Cerebellar nuclear complex (tissue), 1 donor: ENCODE results near the gene IREB2.
A peak's percentile ranks its signal among the peaks of the same experiment; 100 is the strongest.
"Not testable (repeated sequence)": the region's sequence is repeated elsewhere in the genome, so short reads cannot be mapped to it uniquely, and the experiment has no call there.

Source experiments
- DNase-seq, 2 experiments: peaks; one replicate each; lab custom pipeline; 2025; lab: John Stamatoyannopoulos, UW

Gene IREB2

GRCh38 chr15:78437762-78438618, at the start of gene IREB2:
Gene IREB2, plus strand, starts transcription at chr15:78438216. Its CDS starts 122 bp downstream, at chr15:78438338.
- DNase-seq: peak; percentile 96 to 97

DNA sequence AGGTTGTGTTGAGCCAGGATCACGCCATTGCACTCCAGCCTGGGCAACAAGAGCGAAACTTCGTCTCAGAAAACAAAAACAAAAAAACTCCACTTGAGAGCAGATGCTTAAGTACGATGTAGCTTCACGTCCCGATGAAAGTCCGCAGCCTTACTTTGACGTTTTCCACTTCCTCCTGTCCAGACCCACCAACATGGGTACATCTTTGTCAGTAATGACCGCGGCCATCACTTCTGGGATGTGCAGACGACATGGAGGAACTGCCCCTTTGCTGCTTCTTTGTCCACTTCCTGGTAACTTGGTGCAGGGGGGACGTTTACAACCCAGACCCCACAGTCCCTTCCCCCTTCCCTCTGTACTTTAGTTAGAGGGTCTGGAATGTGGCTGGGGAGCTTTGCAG, 49.2 kb upstream of the IREB2 start:
- DNase-seq: no peak

- no peak for DNase-seq
These were observed 48.7 kb upstream of the IREB2 start for GRCh38 chr15:78389322-78389721.

GRCh38 chr15:78389738-78390137, 48.3 kb upstream of the IREB2 start:
- no peak for DNase-seq

- DNase-seq: no peak
These were observed 47.8 kb upstream of the IREB2 start for GRCh38 chr15:78390242-78390641.

DNA sequence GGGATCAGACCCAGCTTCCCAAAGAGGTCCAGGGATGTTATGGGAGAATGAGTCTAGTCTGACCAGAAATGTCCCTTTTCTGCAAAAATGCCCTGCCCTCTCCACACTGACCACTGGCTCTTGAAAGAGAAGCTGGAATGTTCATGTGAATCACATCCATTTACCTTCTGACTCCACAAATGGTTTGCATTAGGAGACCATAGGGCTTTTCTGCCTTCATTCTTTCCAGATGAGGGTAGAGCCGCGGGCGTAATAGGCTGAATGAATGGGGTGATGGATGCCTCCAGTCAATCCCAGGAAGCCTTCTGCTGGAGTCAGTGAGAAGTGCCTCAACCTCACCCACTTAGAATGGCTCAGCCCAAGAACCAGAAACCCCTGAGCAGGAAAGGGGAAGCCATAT, 47.2 kb upstream of the IREB2 start:
- DNase-seq: no peak

- no peak for DNase-seq
These were observed 46.2 kb upstream of the IREB2 start for GRCh38 chr15:78391781-78392180.

GRCh38 chr15:78392430-78392829, 45.6 kb upstream of the IREB2 start:
- no peak for DNase-seq

GRCh38 chr15:78393137-78393536, 44.9 kb upstream of the IREB2 start:
- no peak for DNase-seq

DNA sequence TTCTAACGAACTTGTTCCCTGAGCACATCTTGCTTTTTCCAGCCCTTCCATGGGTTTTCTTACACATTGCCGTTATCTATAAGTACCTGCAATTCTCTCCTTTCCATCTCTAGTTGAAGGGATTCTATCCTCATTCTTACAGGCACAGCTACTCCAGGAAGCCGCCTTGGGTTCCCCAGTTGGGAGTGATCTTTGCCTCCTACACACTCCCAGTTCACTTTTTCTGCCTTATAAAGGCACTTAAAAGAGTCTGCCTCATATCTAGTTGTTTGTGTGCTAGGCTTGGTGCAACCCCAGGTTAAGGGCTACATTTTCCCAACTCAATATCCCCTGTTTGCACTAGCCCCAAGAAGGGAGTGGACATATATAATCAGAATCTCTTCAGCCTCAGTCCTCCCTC, 44.0 kb upstream of the IREB2 start:
- DNase-seq: no peak

DNA sequence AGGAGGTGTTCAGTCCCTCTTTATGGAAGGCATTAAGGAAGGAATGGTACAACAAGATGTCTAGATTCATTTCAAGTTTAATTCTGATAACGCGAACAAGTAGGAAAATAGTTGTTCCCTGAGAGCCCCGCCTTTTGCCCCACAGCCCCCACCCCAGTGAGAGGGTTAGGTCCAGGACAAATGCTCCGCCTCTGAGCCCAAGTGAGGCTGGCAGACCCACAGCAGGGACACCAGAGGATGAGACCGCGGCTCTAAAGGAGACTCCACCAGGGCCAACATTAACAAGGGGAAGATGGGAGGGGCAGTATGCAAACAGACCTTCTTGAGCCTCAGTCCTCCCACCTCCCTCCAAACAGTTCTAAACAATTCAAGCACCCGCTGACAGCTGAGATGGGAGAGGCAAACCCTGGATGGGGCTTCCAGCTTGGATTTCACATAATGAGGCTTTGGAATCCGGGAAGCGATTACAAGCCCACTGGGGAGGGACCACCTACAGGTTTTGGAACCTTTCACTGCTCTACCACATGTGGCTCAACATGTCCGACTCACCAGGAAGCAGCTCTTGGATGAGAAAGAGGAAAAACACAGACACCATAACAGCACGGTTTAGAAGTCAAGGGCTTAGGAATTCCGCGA, 42.9 kb upstream of the IREB2 start:
- DNase-seq: no peak

DNA sequence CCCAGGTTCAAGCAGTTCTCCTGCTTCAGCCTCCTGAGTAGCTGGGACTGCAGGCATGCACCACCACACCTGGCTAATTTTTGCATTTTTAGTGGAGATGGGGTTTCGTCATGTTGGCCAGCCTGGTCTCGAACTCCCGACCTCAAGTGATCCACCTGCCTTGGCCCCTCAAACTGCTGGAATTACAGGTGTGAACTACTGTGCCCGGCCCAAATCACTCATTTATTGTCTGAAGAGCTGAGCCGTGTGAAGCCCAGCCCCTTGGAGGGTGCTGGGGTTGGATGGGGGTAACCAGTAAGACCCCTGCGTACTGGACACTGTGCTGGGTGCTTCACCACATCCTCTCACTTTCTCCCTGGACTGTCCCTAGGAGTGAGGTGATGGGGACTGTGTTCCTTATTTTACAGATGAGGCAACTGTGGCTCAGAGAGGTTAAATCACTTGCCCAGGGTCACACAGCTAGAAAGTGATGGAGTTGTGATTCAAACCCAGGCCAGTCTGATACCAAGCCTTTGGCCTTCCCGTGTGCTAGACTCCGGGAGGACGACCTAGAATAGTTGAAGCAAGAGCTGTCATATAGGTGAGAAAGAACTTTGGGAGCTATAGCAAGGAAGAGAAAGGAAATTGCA, 41.7 kb upstream of the IREB2 start:
- DNase-seq: no peak

- no peak for DNase-seq
These were observed 41.0 kb upstream of the IREB2 start for GRCh38 chr15:78396976-78397375.

DNA sequence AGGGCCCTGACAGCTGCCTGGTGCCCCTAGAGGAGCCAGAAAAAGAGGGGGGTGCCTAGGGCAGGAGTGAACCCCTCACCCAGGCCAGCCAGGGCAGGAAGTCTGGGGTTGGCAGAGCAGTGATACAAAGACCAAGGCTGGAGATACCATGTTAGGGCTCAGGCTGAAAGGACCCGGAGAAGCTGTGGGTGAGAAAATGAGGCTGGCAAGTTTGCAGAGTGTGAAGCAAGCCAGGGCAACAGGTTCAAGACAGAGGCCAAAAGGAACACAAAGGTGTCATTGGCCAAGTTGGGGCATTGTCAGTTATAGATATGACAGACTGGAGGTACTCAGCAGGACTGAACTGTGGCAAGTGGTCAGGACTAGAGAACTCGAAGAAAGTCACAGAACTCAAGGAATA, 40.6 kb upstream of the IREB2 start:
- DNase-seq: no peak

GRCh38 chr15:78398076-78398825, 39.8 kb upstream of the IREB2 start:
- DNase-seq: no peak

DNA sequence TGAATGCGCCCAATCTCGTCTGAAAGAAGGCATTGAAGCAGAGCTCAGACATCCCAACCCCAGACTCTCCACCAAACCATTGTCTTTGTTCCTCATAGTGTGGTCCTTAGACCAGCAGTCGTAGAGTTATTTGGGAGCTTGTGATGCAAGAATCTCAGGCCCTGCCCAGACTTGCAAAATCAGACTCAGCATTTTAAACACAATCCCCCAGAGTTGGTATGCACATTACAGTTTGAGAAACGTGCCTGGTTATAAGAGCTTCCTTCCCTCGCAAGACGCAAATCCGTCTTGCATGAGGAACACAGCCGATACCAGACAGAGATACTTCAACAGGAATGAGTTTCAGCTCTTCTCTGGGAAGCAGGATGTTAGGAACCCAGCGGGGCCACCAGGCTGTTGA, 38.9 kb upstream of the IREB2 start:
- DNase-seq: no peak

DNA sequence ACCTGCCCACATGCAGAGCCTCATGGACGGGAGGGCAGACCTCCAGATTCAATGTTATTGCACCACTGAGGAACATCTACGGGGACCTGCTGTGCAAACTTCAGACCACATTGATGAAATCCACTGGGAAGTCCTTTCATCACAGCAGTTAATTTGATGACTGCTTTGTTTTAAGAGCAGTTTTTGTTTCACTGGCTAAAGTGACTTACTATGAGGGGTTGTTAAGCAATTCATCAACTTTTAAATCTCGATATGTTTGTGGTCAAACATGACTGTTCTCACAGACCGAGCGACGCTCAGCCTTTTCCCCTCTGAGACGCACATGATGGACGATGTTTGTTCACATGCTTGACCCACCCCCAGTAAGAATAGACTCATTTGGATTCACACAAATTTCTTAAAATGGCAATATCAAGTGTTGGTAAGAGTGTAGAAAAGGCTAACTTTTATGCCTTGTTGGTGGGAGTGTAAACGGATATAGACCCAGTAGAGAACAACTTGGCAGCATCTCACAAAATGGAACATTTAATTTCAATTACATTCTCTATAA, 35.9 kb upstream of the IREB2 start:
- no peak for DNase-seq

- no peak for DNase-seq
These were observed 33.9 kb upstream of the IREB2 start for GRCh38 chr15:78404125-78404524.

DNA sequence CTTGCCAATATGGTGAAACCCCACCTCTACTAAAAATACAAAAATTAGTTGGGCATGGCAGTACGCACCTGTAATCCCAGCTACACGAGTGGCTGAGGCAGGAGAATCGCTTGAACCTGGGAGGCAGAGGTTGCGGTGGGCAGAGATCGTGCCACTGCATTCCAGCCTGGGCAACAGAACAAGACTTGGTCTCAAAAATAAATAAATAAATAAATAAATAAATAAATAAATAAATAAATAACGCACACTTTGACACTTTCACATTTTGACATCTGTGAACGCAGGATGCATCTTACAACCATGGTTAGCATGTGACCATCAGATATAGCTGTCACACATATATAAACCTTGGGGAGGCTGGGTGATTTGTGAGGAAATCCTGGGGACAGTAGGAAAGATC, 33.2 kb upstream of the IREB2 start:
- not testable (repeated sequence) for DNase-seq

DNA sequence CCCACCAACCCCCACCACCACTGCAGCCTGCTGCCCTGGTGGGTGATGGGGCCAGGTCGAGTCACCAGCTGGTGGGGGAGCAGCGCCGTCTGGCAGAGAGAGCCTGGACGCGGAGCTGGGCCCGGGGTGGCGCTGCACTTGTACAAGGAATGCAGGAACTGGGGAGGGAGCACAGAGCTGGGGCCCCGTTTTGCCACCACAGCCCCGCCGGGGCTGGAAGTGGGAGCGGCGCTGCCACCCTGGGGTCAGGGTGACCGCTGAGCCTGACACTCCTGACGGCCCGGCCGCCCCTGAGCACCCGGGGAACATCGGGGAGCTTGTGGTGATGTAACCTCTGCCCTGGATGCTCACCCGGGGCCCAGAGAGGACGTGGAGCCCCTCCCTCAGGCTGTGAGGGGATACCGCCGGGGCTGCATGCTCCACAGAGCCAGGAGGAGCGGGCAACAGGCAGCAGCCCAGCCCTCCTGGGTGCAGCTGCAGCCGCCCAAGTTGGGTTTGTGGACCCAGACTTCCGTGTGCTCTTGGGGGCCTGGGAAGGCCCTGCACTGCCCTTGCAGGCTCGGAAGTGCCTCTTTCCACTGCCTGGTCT, 32.6 kb upstream of the IREB2 start:
- DNase-seq: no peak

GRCh38 chr15:78406016-78406585, 31.9 kb upstream of the IREB2 start:
- no peak for DNase-seq
